K562 (cell line): Measurements from ENCODE around the gene LPIN1. TPM values are rescaled to one million over a fixed set of nuclear protein-coding genes. Genes with fewer than 3 reads are reported as not detected.

Experiments
- ARID4B ChIP-seq: sonication (generic); formaldehyde crosslinking; IDR thresholded peaks from 2 replicates; pipeline ENCODE4 v1.8.0; 2022; ENCODE audit warnings: mild to moderate bottlenecking, missing genetic modification reagents
- EZH2 ChIP-seq: IDR thresholded peaks from 2 replicates; pipeline ENCODE4 v1.6.1; 2012; ENCODE audit warnings: low read depth, mild to moderate bottlenecking, inconsistent platforms, low read length, borderline replicate concordance
- KDM4B ChIP-seq, 2 experiments: fragments of 450-650 bp in 1 of 2; sonication (generic) in 1 of 2; IDR thresholded peaks; 2 replicates each; pipeline ENCODE4 v1.6.1; 2016 to 2017; ENCODE audit warnings: borderline replicate concordance in 2 of 2, antibody characterized with exemption in 1 of 2, low read depth in 1 of 2, mild to moderate bottlenecking in 1 of 2
- KDM5B ChIP-seq: fragments of 200-600 bp; sonication (generic); IDR thresholded peaks from 2 replicates; pipeline ENCODE4 v1.6.1; 2012; ENCODE audit warnings: low read depth, mild to moderate bottlenecking, moderate library complexity, low read length, control low read depth, inconsistent platforms; ENCODE audit not compliant: insufficient replicate concordance
- L3MBTL2 ChIP-seq: fragments of 450-650 bp; IDR thresholded peaks from 2 replicates; pipeline ENCODE4 v1.6.1; 2016; ENCODE audit warnings: mild to moderate bottlenecking, moderate library complexity
- MAZ ChIP-seq, 2 experiments: fragments of 450-650 bp in 1 of 2; sonication (generic) in 1 of 2; formaldehyde crosslinking; IDR thresholded peaks in 1 of 2; conservative IDR thresholded peaks in 1 of 2; 2 replicates each; pipeline versions ENCODE4 v1.4.0 to v1.5.0; 2020; ENCODE audit warnings: mild to moderate bottlenecking in 1 of 2, missing genetic modification reagents in 1 of 2
- MEF2A ChIP-seq: IDR thresholded peaks from 2 replicates; pipeline ENCODE4 v1.6.1; 2011; ENCODE audit warnings: low read depth, mild to moderate bottlenecking, low read length, moderate library complexity; ENCODE audit not compliant: control insufficient read depth
- SIN3A ChIP-seq, 2 experiments: fragments of 150-350 bp in 1 of 2; IDR thresholded peaks; 2 replicates each; pipeline ENCODE4 v1.6.1; 2011 to 2016; ENCODE audit warnings: borderline replicate concordance in 2 of 2, low read depth in 2 of 2, low read length in 2 of 2, mild to moderate bottlenecking in 2 of 2, moderate library complexity in 2 of 2; ENCODE audit not compliant: control insufficient read depth in 1 of 2
- SRSF9 ChIP-seq: fragments of 200-400 bp; formaldehyde crosslinking; IDR thresholded peaks from 2 replicates; pipeline ENCODE4 v1.6.1; 2017; ENCODE audit warnings: low read depth, low read length, borderline replicate concordance
- TAF7 ChIP-seq: fragments of 450-650 bp; IDR thresholded peaks from 2 replicates; pipeline ENCODE4 v1.6.1; 2016; ENCODE audit warnings: missing genetic modification characterization, missing compliant biosample characterization
- THAP12 ChIP-seq: fragments of 250-450 bp; sonication (Bioruptor Pico); IDR thresholded peaks from 2 replicates; pipeline ENCODE4 v1.9.0; 2021; ENCODE audit warnings: mild to moderate bottlenecking, inconsistent platforms
- TOE1 ChIP-seq, 2 experiments: fragments of 450-650 bp in 1 of 2; sonication (generic) in 1 of 2; formaldehyde crosslinking in 1 of 2; IDR thresholded peaks; 2 replicates each; pipeline versions ENCODE4 v1.7.1 to v1.8.0; 2016 to 2022; ENCODE audit warnings: borderline replicate concordance in 2 of 2, mild to moderate bottlenecking in 2 of 2, antibody characterized with exemption in 1 of 2, inconsistent platforms in 1 of 2, low read depth in 1 of 2, missing genetic modification reagents in 1 of 2, moderate library complexity in 1 of 2
- VEZF1 ChIP-seq: fragments of 200-800 bp; sonication (Bioruptor generic); IDR thresholded peaks from 2 replicates; pipeline ENCODE4 v1.6.1; 2017; ENCODE audit warnings: missing genetic modification characterization, missing compliant biosample characterization
- ZBTB12 ChIP-seq: fragments of 250-450 bp; sonication (Bioruptor Pico); IDR thresholded peaks from 2 replicates; pipeline ENCODE4 v1.4.0; 2020
- ZNF707 ChIP-seq: fragments of 250-450 bp; sonication (Bioruptor Pico); conservative IDR thresholded peaks from 2 replicates; pipeline ENCODE4 v1.8.0; 2022; ENCODE audit warnings: inconsistent platforms, mild to moderate bottlenecking, moderate library complexity
- polyA plus RNA-seq, 8 experiments: library from polyadenylated mRNA; depleted of rRNA in 4 of 8; stranded (reverse) in 5 of 8; unstranded in 3 of 8; fragments of >200 nt; fragmentation: Nextera tagmentation in 2 of 8; fragmentation: Illumina TruSeq in 1 of 8; extraction: Ambion mirVana in 2 of 8; extraction: Trizol in 1 of 8; gene quantifications; 2 replicates each; pipeline versions ENCODE4 v1.2.1 to v1.2.3, GENCODE V29; 2011 to 2014; ENCODE audit warnings: inconsistent platforms in 1 of 8, missing spikeins in 1 of 8
- total RNA-seq, 7 experiments: library from RNA; depleted of rRNA in 6 of 7; stranded (reverse); fragments of >200 nt in 6 of 7; fragmentation: Illumina TruSeq in 2 of 7; extraction: Trizol in 2 of 7; gene quantifications; 2 replicates each; pipeline versions ENCODE4 v1.2.1 to v1.2.3, GENCODE V29; 2011 to 2021; ENCODE audit warnings: low replicate concordance in 1 of 7

The LPIN1 gene
- total and polyA plus RNA-seq, 9 of the 15 experiments (the other 6 are each of a cell fraction or from before 2014, with no cell fraction given): 9.2 to 84.0 (median 27.8) TPM

- peak; percentile 65; the same call in 1 of the 2 replicates for TF ChIP-seq ARID4B (CRISPR knock-in tag)
- TF ChIP-seq MAZ (CRISPR knock-in tag; conservative IDR thresholded peaks at IDR 0.05 in 1 of 2, IDR thresholded peaks at IDR 0.05 in 1 of 2): peak in 1 of 2 experiments; percentile 18; a peak in 1 of 4 replicates
- TF ChIP-seq ZNF707: no peak
- TF ChIP-seq ZBTB12: no peak
- TF ChIP-seq THAP12: 0 out of 2 replicates have a peak, but pooled peaks have one; percentile 2
- TF ChIP-seq SIN3A (IDR thresholded peaks at IDR 0.05; ENCODE audit: borderline replicate concordance in 2 of 2, control insufficient read depth in 1 of 2, low read depth in 2 of 2, low read length in 2 of 2): peak in 1 of 2 experiments; percentile 83; a peak in 1 of 4 replicates
- TF ChIP-seq SRSF9: no peak
- peak; percentile 74 for TF ChIP-seq KDM5B
- no peak for TF ChIP-seq EZH2
- no peak for TF ChIP-seq MEF2A
- peak; percentile 16; the same call in 1 of the 2 replicates for TF ChIP-seq VEZF1 (CRISPR knock-in tag)
- no peak for TF ChIP-seq TOE1 (IDR thresholded peaks at IDR 0.05; ENCODE audit: borderline replicate concordance)
- TF ChIP-seq TOE1 (CRISPR knock-in tag; IDR thresholded peaks at IDR 0.05; ENCODE audit: borderline replicate concordance, low read depth): 0 out of 2 replicates have a peak, but pooled peaks have one; percentile 55
- no peak for TF ChIP-seq TAF7
- peak; percentile 14; the same call in 1 of the 2 replicates for TF ChIP-seq L3MBTL2
- no peak for TF ChIP-seq KDM4B (IDR thresholded peaks at IDR 0.05; ENCODE audit: borderline replicate concordance in 2 of 2, low read depth in 1 of 2)
These were observed 501 bp downstream of the LPIN1 start (continued) for GRCh38 chr2:11746807-11747459.
